Uterus (tissue), 2 donors: ENCODE data around the gene OGFR.

Experiments used
- CTCF ChIP-seq, 4 experiments: fragments of 200-600 bp in 2 of 4; fragments of 450-650 bp in 2 of 4; sonication (generic) in 2 of 4; IDR thresholded peaks; one replicate each; pipeline ENCODE4 v1.5.1; 2016 to 2019; ENCODE audit warnings: antibody characterized with exemption in 4 of 4, mild to moderate bottlenecking in 2 of 4, moderate library complexity in 1 of 4
- POLR2A ChIP-seq, 2 donors: fragments of 450-650 bp; IDR thresholded peaks; one replicate each; pipeline ENCODE4 v1.6.1; 2016; ENCODE audit warnings: antibody characterized with exemption in 2 of 2, mild to moderate bottlenecking in 1 of 2, moderate library complexity in 1 of 2

GRCh38 chr20:62821726-62822210 is 17.1 kb downstream of the OGFR start:
- TF ChIP-seq CTCF (IDR thresholded peaks at IDR 0.05), result no peak
- TF ChIP-seq POLR2A (IDR thresholded peaks at IDR 0.05), result no peak
